DMS 273 (cell line): ENCODE measurements around the gene LAMP5.

Source experiments
- DNase-seq: peaks from one replicate; lab custom pipeline; 2025; ENCODE audit not compliant: unreplicated experiment; lab: John Stamatoyannopoulos, UW

LAMP5 gene, protein sequence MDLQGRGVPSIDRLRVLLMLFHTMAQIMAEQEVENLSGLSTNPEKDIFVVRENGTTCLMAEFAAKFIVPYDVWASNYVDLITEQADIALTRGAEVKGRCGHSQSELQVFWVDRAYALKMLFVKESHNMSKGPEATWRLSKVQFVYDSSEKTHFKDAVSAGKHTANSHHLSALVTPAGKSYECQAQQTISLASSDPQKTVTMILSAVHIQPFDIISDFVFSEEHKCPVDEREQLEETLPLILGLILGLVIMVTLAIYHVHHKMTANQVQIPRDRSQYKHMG

DNA sequence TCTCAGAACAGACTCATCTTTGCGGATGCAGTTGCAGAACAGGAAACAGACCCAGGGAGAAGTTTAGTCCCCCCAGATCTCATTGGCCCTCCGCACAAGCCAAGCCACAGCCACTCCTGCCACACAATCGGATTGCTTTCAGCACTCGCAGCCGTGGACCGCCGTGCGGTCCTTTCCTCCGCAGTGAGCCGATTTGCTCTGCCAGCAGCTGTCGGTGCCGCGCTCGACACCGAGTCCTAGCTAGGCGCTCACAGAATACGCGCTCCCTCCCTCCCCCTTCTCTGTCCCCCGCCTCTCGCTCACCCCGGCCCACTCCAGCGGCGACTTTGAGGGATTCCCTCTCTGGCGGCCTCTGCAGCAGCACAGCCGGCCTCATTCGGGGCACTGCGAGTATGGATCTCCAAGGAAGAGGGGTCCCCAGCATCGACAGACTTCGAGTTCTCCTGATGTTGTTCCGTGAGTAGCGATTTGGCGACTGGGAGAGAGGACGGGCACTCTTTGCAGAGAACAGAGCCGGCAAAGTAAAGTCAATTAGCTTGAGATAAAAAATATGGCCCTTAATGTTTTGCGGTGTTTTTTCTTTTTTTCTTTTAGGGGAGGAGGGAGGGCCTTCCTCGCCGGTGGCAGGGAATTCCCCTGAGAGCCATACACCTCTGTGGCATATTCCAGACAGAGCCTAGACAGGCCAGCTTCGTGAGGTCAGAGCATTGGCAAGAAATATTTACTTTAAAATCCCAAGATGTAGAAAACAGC lies at the start of gene LAMP5:
LAMP5 (plus strand) TSS at position 130 of the 753 bp plus-strand sequence; CDS start at position 393, 263 bp downstream.
- peak; percentile 76 for DNase-seq

DNA sequence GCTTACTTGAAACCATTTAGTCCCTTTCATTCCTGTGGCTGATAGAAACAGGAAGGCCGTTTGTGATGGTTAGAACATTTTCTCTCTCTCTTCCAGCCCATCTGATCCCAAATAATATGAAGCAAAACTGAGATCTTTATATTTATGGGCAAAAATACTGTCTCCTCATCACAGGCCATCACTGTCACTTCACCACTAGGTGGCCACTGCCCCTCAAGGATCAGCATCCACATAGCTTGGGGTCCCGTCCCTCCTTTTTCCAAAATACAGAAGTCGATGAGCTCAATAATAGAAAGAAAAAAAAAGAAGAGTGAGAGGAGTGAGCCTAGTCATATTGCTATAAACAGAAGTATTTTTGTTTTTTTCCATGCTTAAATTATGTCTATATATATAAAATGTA lies 46.4 kb upstream of the LAMP5 start:
- peak; percentile 17 for DNase-seq

DNA sequence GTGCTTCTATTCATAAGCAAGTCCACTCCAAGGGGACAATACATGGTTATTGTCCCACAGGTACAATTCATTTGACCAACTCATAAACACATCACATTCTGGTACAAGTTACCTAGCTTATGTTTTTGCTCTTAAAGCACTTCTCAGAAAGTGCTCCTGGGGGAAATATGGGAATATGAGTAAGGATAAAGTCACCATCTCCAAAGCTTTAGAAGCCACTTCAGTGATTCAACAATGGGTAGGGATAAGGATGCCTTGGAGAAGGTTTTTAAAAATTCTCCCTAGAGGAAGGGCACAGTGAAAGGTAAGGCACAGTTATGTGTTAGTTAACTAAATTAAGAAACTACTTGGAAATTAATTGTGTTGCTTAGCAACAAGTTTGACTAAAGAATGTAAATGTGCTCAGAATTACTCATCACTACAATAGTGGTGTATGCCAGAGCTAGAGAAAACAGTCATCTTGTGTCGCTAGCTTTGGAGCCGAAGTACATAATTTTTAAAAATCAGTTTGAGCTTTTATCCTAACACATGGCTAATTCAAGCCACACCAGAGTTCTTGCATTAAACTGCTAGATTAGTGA lies 39.5 kb upstream of the LAMP5 start:
- DNase-seq, result no peak

DNA sequence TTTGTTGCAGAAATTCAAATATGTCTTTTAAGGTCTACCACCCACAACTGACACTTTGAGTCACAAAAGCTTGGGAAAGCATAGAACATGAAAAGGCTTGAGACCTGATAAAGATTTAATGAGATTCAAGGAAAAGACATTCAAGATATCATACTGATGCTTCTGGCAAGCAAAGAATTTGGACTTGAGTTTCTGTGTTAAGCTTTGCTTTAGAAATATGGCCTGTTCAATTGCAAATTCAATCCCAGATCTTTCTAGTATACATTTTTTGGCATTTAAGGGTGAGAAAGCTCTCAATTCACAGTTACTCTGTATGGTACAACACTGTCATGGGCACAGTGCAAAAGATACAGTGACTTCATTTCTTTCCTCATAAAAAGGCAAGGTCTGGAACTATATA lies 38.9 kb upstream of the LAMP5 start:
- no peak for DNase-seq

DNA sequence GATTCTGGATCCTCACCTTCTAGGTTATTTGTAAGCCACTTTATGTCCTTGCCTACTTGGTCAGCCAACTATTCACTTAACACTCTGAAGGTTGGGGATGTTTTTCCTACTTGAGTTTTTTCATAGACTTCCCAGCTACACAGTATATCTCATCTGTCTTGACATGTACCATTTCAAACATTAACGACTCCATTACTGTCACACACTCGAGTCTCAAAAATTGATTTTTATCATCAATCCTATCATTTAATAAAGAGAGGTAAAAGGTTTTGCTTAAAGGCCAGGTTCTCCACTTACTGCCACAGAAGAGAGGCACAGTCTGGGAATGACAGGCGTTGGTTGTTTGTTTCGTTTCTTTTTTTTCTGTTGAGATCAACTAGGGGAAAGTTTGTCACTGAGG lies 38.2 kb upstream of the LAMP5 start:
- DNase-seq, result no peak

DNA sequence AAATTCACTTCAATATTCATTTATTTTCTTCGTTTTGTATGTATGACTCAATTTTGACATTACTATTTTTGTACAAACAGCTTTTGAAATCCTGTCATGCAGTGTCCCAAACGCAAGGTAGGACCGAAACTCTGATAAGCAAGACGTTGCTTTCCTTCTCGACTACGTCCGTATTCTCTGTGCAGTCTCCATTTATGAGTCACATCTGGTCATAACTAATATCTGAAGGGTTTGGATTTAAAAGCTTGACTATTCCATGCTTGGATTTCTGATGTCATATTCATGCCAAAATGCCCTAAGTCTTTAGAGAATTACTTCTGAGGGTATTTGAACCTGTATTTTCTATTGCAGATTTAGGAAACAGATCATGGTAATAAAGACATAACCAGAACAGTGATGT lies 37.8 kb upstream of the LAMP5 start:
- no peak for DNase-seq

DNA sequence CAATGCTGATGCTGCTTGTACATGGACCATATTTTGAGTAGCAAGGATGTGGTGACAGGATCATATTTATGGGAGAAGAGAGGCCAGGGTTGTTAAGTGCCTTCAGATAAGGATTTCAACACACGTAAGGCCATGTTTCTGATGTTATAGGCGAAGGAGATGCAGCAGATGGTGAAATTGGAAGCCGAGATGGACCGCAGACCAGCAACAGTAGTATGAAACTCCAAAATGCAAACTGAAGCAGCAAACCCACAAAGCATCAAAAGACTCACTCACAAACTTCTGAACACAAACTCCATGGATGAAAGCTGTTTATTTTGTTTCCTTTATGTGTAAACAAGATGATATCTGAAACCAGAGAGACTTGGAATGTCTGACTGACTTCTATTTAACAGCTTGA lies 35.6 kb upstream of the LAMP5 start:
- peak; percentile 17 for DNase-seq

DNA sequence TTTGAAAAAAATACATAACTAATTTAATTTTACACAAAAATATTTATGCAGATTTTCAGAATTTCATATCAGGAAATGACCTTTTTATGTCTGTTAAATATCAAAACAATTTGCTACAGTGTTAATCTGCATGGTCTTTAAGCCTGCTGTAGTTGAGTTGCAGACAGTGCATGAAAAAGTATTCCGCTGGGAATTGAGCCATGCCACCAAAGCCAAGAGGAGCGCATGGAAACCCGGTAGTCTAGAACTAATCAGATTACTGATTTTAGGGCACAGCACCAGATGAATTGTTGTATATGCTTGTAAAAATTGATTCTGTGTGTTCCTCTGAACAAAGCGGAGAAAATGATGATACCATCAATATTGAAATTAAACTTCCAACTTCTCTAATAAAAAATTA lies 34.3 kb upstream of the LAMP5 start:
- DNase-seq, result no peak

DNA sequence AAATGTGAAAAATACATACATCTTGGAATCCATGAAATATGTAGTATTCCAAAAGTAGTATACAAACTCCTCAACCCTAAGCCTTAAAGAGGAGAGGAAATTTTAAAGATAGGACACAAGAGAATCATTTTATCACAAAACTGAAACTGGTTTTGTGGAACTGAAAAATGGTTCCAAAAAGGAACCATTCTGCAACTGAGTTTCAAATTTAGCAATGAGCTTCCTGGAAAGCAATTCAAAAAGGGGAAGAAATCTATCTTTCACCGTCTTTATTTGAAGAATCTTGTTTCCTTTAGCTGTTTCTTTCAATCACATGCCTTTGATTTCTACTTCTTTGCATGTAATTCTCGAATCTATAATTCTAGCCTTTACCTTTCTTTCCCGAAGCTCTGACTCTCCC lies 32.2 kb upstream of the LAMP5 start:
- DNase-seq, result no peak

DNA sequence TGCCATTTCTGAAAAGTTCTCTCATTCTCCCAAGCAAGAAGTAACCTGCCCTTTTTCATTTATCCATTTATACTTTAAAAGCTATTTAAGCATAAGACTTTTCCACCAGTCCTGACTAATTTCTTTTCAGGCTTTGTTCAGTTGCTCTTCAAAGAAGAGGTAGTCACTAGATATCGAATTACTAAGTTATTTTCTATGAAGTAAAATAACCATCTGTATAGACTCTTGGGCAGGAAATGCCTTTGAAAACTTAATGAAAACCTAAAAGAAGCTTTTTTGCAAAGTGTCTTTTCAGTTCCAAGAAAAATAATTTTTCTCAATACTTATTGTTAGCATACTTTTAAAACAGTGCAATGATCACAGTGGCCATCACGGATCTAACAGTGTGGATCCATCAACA lies 31.3 kb upstream of the LAMP5 start:
- DNase-seq, result peak; percentile 28

DNA sequence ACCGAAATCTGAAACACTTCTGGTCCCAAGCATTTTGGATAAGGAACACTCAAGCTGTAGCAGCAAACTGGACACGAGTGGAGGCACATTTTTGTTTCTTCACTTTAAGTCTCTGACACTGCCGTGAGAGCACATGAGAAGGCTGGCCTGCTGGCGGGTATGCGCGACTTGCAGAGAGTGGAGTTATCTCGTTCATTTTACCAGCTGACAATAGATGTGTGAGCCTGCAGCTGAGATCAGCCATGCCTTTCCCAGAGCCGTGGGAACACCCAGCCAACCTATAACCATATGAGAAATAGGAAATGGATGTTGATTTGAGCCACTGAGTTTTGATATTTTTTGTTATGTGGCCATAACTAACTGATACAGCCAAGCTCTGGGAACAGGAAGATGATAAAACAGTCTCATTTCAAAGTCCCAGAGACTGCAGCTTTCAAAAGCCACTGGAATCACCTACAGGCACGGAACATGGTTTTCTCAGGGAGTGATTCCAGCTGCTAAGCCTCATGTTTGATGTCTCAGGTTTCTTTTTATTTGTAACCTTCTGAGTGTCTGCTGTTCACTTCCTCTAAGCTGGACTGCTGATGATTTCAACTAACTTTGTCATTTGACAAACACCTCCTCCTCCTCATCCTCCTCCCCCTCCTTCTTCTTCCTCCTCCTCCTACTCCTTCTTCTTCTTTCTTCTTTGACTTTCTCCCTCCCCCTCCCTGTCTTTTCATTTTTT lies 28.6 kb upstream of the LAMP5 start:
- peak; percentile 16 for DNase-seq

DNA sequence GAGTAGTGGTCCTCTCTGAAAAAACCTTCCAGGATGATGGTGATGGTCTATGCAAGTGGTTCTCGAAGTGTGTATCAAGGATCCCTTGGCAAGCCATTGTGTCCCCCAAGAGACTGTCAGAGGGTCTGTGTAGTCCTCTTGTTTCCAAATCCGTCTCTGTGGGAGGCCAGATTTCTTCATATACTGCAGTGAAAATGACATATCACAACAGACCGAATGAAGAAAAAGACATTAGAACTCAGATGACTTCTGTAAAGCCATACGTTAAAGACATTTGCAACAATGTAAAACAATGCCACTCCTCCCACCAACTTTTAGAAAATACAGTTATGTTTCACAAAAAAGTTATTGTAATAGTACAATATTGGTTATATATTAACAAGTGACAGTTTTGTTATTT lies 27.2 kb upstream of the LAMP5 start:
- no peak for DNase-seq

DNA sequence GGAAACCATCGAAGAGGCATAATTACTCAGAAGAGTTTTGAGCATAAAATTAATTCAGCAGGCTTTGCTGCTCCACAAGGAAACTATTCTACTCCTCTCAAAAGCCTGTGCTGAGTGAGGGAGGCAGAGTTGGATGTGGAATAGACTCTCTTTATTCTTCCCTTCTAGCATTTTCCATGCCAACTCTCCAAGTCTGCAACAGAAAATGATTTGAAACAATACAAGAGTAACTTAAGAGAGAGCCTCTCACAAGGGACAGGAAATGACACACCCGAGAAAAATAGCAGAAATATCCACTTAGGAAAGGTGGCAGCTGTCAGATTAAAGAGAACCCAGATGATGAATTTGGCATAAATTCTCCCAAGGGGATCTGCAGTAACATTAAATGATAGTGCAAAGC lies 26.3 kb upstream of the LAMP5 start:
- DNase-seq, result no peak

DNA sequence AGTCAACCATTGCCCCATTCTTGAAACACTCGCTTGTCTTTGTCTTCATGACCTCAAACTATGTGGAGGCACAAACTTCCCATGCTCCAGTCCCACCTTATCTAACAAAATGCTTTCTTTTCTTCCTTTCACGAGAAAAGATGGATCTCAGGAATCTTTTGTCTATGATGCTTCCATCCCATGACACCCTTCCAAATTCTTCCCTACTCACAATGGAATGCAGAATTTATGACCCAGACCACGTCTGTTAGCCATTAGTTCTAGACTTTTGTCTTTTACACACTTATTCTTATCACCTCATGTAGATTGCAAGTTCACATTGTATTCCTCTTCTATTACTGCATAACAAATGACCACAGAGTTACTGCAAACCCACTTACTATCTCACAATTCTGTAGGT lies 24.2 kb upstream of the LAMP5 start:
- DNase-seq, result no peak

DNA sequence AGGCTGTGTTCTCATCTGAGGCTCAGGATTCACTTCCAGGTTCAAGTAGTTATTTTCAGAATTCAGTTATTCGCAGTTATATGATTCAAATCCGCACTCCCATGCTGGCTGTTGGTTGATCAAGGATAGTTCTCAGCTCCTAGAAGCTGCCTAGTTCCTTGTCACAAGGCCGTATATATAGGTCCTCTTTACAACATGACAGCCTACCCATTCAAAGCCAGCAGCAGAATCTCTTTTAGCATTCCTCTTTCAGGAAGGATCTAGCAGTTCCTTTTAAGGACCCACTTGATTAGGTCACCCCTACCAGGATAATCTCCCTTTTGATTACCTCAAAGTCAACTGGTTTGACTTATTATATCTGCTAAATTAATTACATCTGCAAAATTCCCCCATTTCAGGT lies 23.8 kb upstream of the LAMP5 start:
- no peak for DNase-seq

DNA sequence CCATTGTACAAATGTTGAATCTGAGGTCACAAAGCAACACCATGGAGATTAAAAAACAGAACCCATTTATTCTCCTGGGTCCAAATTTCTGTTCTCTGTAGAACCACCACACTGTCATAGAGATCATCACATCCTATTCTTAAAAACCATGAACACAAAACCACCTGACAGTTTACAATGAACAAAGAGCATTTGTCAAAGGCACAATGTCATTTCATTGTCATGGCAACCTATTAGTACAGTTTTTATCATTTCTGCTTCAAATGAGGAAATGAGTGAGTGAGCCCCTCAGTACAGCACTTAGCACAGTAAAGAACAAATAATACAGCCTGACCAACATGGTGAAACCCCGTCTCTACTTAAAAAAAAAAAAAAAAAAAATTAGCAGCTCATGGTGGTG lies 23.1 kb upstream of the LAMP5 start:
- no peak for DNase-seq

DNA sequence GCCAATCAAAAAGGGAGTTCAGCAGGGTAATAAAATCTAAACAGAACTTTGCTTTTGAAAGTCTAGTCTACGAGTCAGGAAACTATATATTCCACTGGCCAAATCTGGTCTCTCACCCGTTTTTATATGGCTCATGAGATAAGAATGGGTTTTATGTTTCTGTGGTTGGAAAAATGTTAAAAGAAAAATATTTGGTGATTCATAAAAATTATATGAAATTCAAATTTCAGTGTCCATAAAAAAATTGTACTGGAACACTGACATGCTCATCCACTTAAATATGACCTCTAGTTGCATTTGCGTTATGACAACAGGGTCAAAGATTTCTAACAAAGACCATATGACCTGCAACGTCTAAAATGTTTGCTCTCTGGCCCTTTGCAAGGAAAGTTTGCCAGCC lies 22.3 kb upstream of the LAMP5 start:
- no peak for DNase-seq

DNA sequence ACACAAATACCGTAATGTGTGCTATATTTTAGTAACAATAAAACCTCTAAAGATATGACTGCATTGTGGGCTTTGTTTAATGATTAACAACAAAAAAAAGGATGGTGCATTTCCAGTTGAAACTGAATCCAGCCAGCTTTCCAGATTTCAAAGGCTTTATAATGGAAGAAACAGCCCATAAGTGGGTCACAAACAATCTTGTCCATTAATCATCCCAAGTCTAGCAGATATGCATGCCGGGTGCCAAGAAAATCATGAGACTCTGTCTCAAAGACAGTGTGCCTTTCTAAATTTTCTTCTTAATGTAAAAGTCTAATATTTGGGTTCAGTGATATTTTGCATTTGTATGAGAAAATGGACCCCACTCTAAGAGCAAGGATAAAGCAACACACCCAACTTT lies 20.6 kb upstream of the LAMP5 start:
- no peak for DNase-seq

DNA sequence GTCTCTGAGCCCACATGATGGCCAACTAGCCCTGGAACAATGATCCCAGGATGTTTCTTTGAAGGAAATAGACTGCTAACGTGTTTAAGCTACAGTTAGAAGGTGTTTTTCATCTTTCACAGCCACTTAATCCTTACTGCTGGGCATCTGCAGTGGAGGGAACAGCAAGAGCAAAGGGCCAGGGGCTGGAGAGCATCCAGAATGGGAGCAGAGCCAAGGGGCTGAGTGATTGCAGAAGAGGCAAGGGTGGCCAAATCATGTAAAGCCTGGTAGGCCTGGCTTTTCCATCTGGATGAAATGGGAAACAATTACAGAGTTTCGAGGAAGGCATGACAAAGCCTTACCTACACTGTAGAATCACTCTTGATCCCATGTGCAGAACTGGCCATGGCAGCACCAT lies 18.7 kb upstream of the LAMP5 start:
- DNase-seq, result no peak

DNA sequence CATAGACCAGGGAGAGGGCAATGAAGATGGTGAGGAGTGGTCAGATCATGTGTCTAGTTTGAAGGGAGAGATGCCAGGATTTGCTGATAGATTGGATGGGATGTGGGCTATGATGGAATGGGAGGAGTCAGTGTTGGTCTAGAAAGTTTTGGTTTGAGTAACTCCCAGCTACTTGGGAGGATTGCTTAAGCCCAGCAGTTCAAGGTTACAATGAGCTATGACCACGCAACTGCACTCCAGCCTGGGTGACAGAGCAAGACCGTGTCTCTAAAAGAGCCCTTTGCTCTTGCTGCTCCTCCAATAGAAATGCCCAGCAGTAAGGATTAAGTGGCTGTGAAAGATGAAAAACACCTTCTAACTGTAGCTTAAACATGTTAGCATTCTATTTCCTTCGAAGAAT lies 18.2 kb upstream of the LAMP5 start:
- no peak for DNase-seq

DNA sequence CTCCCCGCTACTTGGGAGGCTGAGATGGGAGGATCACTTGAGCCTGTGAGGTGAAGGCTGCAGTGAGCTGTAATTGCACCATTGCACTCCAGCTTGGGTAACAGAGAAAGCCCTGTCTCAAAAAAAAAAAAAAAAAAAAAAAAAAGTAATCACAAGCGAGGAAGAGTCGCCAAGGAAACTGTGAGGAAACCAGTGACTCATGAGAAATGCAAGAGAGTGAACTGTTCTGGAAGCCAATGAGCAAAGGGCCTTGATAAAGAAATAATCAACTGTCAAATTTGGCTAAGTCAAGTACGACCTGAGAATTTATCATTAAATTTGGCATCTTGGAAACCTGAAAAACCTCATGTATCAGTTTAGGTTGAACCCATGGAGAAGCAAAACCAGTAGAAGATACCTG lies 16.1 kb upstream of the LAMP5 start:
- no peak for DNase-seq
